GM18505 (cell line): ENCODE data around the gene AP1S2.
"Not testable (repeated sequence)": the region's sequence is repeated elsewhere in the genome, so short reads cannot be mapped to it uniquely, and the experiment has no call there.

Source experiments
- ATAC-seq: cut with Tn5 transposase; IDR thresholded peaks from one replicate; pipeline ENCODE4 v1.9.1; 2021; ENCODE audit not compliant: unreplicated experiment
- POLR2A ChIP-seq: IDR thresholded peaks from 4 replicates; pipeline ENCODE4 v1.6.1; 2011; ENCODE audit warnings: borderline replicate concordance; ENCODE audit not compliant: insufficient read depth, insufficient read length; ENCODE audit errors: extremely low read depth

The AP1S2 gene

DNA sequence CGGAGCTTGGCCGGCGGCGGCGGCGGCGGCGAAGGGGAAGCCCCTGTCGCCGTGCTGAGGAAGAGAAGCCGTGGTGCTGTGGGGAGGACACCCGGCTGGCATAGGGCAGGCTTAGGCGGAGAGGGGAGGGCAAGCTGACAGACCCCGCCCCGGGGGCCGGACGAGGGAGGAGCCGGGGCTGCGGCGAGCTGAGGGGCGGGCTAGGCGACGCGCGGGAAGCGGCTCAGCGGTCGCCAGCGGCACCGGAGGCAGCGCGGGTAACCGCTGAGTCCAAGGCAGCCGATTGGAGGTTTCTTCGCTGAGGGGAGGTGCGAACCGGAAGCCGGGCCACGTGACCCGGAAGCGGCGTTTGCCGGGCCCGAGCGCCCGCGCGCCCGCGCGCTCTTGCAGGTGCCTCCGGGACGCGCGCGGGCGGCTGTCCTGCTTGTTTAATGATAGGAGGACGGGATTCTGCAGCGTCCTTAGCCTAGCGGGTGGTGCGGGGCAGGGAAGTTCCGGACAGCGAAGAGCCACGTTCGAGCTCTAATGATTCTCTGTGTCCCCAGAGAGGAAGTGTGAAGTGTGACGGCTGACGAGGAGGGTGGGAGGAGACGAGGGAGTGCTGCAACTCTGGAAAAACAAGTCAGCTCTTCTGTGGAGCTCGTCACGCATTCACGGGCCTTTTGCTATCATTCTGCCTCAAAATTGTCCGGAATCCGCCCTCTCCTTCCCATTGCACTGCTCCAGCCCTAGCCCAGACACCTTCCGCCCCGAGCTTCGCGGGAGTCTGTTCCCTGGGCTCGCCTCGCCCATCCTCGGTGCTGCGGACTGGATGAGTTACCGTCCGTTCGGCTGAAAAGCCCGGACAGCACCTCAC lies at the start of gene AP1S2:
TSS of gene AP1S2 (minus strand) at position 102 of the 856 bp plus-strand sequence. CDS start 2,289 bp downstream, outside the sequence.
- peak; percentile 95 for ATAC-seq
- TF ChIP-seq POLR2A = peak; percentile 87

DNA sequence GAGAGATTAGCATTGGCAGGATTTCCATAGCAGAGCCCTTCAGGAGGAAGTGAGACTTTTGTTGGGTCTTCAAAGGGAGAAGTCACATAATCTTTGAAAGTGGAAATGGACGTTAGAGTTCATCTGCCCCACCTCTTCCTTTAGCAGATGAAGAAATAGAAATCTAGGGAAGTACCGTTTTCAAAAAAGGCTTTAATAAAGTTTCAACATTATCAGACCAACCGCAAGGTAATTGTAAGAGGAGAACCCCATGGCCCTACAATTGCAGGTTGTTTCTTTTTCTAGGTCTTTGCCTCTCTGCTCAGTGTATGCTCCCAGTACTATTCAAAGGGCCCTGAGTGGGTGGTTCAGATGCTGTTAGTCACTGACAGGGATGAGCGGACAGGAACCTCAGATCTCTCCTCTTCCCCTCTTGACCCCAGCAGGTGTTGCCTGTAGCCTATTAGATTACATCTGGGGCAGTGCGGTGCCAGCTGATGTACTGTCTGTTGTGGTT lies 48.6 kb upstream of the AP1S2 start:
- ATAC-seq = peak; percentile 95
- no peak for TF ChIP-seq POLR2A

DNA sequence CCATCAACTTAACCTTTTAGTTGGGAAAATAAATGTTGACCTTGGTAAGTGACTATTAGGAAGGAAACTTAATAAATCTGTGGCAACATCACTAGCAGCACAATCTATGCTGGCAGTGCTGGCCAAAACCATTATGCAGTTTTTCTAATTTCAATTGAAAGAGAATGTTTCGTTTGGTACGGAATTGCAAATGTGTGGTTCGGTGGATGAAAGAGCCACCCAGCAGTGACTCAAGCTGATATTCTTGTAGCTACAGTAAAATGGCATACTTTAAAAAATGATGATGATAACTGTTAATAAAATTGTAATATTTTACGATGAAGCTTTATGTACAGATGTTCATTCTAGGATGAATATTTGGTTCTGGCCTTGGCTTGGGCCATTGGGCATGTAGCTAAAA lies 40.7 kb upstream of the AP1S2 start:
- ATAC-seq = no peak
- TF ChIP-seq POLR2A = no peak

DNA sequence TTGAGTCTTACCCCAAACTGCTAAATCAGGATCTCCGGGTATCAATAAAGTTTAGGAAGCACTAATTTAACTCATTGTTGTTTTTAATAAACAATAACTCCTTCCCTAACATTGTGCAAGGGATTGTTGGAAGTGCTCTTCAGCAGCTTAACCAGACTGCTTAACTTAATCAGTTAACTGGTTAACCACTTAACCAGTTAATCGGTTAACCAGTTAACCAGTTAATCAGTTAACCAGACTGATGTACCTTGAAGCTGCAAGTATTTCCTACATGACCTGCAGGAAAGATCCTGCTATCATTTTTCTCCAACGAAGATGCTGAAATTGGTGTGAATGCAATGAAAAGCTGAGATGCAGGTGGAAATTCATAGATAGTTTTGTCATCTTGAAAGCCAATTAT lies 40.1 kb upstream of the AP1S2 start:
- ATAC-seq = no peak
- TF ChIP-seq POLR2A = no peak

DNA sequence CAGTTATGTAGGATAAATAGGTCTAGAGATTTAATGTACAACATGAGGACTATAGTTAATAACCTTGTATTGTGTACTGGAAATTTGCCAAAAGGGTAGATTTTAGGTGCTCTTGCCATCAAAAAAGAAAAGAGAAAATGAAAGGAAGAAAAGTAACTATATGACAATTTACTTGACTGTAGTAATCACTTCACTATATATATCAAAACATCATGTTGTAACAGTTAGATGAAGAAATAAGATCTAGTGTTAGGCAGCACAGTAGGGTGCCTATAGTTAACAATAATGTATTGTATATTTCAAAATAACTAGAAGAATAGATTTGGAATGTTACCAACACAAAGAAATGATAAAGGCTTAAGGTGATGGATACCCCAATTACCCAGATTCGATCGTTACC lies 35.9 kb upstream of the AP1S2 start:
- no peak for TF ChIP-seq POLR2A
- ATAC-seq = no peak

DNA sequence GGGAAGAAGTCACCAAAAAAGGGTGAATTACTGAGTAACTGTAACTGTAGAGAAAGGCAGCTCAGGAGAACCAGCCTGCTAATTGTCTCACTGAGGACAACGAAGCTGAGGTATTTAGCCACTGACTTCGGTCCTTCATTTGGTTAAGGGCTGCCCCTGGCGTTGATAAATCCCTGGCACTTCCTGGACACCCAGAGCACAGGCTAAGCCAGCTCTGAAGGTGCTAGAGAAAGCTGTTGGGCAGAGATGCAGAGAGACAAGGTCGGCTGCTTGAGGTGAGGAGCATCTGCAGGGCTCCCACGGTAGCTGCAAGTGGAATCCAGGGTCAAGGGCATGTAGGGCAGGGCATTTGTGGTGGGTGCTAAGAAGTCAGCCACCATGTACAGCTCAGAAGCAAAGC lies 33.4 kb upstream of the AP1S2 start:
- TF ChIP-seq POLR2A = no peak
- no peak for ATAC-seq

DNA sequence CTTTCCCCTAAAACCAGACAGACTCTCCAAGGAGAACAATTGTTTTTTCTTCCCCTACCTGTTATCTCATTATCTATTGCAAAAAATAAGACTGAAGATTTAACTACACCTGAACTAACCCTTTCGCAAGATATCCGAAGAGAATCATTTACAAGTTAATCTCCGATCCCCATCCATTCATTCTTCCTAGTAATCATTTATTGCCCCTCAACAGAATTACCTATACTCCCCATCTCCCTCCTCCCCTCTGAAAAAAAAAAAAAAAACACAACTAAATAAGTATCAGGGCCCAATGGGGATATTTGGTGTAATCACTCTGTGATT lies 28.9 kb upstream of the AP1S2 start:
- TF ChIP-seq POLR2A = no peak
- ATAC-seq = no peak

DNA sequence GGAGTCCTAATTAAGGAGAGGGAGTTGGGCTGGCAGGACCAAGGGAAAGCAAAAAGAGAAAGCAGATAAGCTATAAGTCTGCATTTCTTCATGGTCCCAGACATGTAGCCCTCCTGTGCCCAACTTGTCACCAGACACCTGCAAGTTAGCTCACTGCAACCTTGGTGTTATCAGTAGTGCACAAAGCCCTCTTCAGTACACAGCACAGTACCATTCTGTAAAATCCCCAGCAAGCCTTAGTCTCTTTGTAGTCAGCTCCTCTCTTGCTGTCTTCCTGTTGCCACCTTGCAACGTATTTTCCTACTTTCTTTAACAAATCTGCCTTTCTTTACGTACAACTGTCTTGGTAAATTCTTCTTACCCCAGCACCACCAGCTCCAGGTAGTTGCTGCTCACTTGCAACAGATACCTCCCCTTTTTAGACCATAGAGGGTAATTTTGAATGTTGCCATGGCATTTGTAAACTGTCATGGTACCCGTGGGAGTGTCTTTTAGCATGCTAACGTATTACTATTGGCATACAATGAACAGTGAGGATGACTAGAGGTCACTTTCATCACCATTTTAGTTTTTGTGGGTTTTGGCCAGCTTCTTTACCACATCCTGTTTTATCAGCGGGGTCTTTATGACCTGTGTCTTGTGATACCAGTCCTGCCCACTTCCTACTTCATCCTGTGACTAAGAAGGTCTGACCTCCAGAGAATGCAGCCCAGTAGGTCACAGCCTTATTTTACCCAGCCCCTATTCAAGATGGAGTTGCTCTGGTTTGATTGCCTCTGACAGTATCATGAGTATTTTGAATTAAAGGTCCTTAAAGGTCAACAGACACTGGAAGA lies 28.3 kb upstream of the AP1S2 start:
- ATAC-seq = peak; percentile 61
- no peak for TF ChIP-seq POLR2A

DNA sequence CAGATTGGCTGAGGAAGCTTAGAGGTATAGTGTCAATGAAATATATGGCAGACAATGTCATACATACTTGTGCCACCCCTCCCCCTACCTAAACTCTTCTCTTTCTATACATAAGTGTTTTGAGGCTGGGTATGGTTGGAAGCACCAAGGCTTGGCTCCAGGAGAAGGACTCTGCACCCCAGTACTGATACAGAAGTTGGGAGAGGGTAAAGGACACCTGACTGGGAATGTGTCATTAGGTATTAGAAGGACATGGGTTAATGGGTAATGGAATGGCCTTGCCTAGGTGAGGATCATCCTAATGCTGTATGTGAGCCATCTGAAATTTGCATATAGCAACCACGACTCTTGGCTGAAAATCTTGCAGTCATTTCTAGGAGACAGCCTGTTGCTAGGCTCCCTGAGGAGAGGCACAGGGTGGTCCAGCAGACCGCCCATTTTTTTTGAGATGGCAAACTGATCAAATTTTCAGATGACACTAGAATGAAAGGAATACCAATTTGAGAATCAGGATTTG lies 26.8 kb upstream of the AP1S2 start:
- no peak for ATAC-seq
- no peak for TF ChIP-seq POLR2A

DNA sequence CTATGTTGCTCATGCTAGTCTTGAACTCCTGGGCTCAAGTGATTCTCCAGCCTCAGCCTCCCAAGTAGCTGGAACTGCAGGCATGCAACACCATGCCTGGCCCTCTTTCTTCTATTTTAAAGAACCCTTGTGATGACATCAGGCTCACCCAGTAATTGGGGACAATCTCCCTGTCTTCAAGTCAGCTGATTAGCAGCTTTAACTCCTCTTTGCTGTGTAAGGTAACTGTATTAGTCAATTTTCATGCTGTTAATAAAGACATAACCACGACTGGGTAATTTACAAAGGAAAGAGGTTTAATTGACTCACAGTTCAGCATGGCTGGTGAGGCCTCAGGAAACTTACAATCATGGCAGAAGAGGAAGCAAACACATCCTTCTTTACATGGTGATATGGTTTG lies 23.3 kb upstream of the AP1S2 start:
- ATAC-seq = not testable (repeated sequence)

DNA sequence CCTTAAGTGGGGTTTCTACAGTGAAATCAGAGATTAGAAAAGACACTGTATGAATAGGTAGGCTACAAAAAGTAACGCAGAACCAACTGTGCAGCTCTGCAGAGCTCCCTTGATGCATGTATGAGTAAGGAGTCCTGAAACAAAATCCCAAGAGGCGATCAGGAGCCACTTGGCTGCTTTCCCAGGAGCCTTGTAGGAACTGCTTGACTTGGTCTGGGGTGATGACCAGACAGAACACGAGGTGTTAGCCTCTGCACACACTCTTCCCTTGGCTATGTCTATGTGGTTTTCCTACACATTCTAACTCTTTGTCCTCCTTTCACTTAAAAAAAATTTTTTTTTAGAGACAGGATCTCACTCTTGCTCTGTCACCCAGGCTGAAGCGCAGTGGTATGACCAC lies 22.8 kb upstream of the AP1S2 start:
- ATAC-seq = no peak
- no peak for TF ChIP-seq POLR2A

DNA sequence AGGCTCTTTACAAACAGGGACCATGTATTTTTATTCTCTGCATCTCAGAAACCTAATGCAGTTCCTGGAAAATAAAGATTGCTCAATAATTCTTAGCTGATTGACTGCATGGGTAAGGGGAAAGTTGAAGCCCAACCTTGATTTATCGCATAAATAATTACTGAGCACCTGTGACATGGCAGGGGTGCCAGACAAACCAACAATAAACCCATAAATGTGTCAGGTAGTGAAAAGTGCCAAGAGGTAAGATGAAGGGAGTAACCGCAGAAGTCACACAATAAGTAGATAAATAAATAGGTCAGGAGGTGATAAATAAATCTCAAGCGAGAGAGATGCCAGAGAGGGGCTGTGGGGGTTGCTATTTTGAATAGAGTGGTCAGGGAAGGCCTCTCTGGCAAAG lies 20.1 kb upstream of the AP1S2 start:
- ATAC-seq = no peak
- no peak for TF ChIP-seq POLR2A

DNA sequence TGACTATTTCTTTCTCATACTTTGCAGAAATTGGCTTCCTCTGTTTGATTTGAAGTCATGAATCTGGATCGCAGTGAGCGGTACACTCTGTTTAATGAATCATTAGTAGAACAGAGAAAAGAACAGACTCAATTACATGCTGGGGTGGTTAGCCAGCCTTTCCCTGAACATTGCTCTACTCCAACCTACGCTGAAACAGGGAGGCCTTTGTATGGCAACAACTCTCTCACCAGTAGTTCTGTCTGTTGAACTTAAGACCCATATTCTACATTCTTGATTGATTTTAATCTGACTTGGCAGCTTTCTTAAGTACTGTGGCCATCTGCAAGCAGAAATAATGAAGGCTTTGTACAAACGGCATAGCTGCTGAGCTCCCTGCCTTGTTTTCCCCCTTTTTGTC lies 19.0 kb upstream of the AP1S2 start:
- no peak for ATAC-seq
- TF ChIP-seq POLR2A = no peak

DNA sequence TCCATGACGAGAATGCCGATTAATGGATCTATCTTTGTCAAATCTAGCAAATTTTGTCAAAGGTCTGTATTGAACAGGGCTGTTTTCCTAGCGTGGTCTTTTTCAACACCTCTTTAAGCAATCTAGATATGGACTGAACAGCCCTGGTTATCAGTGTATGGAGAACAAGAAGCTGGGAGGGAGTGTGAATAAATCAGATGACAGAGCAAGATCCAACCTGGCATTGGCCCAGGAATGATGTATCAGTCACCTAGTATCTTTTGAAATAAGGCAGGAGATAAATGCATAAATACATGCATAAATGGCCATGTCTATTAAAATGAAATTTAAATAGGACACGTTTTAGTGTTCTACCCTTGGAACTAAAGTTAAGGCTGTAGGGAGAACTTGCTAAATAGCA lies 15.7 kb upstream of the AP1S2 start:
- TF ChIP-seq POLR2A = no peak
- ATAC-seq = no peak
